ENCODE data around the gene COL6A5.
A peak's percentile ranks its signal among the peaks of the same experiment; 100 is the strongest.

COL6A5 gene

GRCh38 chr3:130517602-130518001 lies 172.1 kb downstream of the COL6A5 start:
- no peaks in the 10 kb centered on the region for H3K36me3 ChIP-seq (ENCODE audit: insufficient read depth, low read length)
- H3K9ac ChIP-seq (ENCODE audit: low read depth, low read length): no peak overlapping the region
- H3K4me1 ChIP-seq (ENCODE audit: insufficient read depth, low read length): peaks cover 7% of the 10 kb centered on the region; the same call in 1 of the 2 replicates
- 66% methylated on average over 10 of the region's 11 CpGs for WGBS
- H3K27me3 ChIP-seq (ENCODE audit: insufficient read depth, low read length): peaks cover 47% of the 10 kb centered on the region
- H3K9me3 ChIP-seq (ENCODE audit: insufficient read depth, low read depth, low read length): no peaks in the 10 kb centered on the region
- no peak overlapping the region for H3K27ac ChIP-seq (ENCODE audit: low read depth, low read length)
- H3K4me3 ChIP-seq (ENCODE audit: low read length): peak overlapping the region; percentile 61

- Histone ChIP-seq H3K27me3 (ENCODE audit: insufficient read depth, low read length) (peaks cover 45% of the 10 kb centered on the region), H3K27ac (ENCODE audit: low read depth, low read length) (no peak overlapping the region), H3K9me3 (ENCODE audit: insufficient read depth, low read depth, low read length) (no peaks in the 10 kb centered on the region), H3K4me1 (ENCODE audit: insufficient read depth, low read length) (peaks cover 7% of the 10 kb centered on the region; the same call in 1 of the 2 replicates), H3K4me3 (ENCODE audit: low read length) (no peak overlapping the region), H3K9ac (ENCODE audit: low read depth, low read length) (no peak overlapping the region), H3K36me3 (ENCODE audit: insufficient read depth, low read length) (no peaks in the 10 kb centered on the region)
- WGBS: 85% methylated on average over 4 of the region's 4 CpGs
Measured at GRCh38 chr3:130519754-130520153, 174.3 kb downstream of the COL6A5 start.

- Histone ChIP-seq H3K9ac (ENCODE audit: low read depth, low read length) (no peak overlapping the region), H3K27me3 (ENCODE audit: insufficient read depth, low read length) (peaks cover 18% of the 10 kb centered on the region), H3K36me3 (ENCODE audit: insufficient read depth, low read length) (no peaks in the 10 kb centered on the region), H3K27ac (ENCODE audit: low read depth, low read length) (no peak overlapping the region), H3K4me1 (ENCODE audit: insufficient read depth, low read length) (peaks cover 5% of the 10 kb centered on the region; the same call in 1 of the 2 replicates), H3K4me3 (ENCODE audit: low read length) (no peak overlapping the region), H3K9me3 (ENCODE audit: insufficient read depth, low read depth, low read length) (no peaks in the 10 kb centered on the region)
- WGBS: 94% methylated on average over 2 of the region's 2 CpGs
Measured at GRCh38 chr3:130522399-130522798, 176.9 kb downstream of the COL6A5 start.

GRCh38 chr3:130527426-130527825 lies 182.0 kb downstream of the COL6A5 start:
- WGBS: 91% methylated on average over 1 of the region's 1 CpG
- Histone ChIP-seq H3K4me3 (ENCODE audit: low read length) (no peak overlapping the region), H3K27ac (ENCODE audit: low read depth, low read length) (no peak overlapping the region), H3K36me3 (ENCODE audit: insufficient read depth, low read length) (no peaks in the 10 kb centered on the region), H3K27me3 (ENCODE audit: insufficient read depth, low read length) (no peaks in the 10 kb centered on the region; the same call in 1 of the 2 replicates), H3K4me1 (ENCODE audit: insufficient read depth, low read length) (0 out of 2 replicates have a peak, but pooled peaks cover 5% of the 10 kb centered on the region), H3K9ac (ENCODE audit: low read depth, low read length) (no peak overlapping the region), H3K9me3 (ENCODE audit: insufficient read depth, low read depth, low read length) (no peaks in the 10 kb centered on the region)

- H3K9me3 ChIP-seq (ENCODE audit: insufficient read depth, low read depth, low read length): no peaks in the 10 kb centered on the region
- H3K4me3 ChIP-seq (ENCODE audit: low read length): no peak overlapping the region
- no peaks in the 10 kb centered on the region for H3K36me3 ChIP-seq (ENCODE audit: insufficient read depth, low read length)
- no peak overlapping the region for H3K27ac ChIP-seq (ENCODE audit: low read depth, low read length)
- 0 out of 2 replicates have a peak, but pooled peaks cover 5% of the 10 kb centered on the region for H3K4me1 ChIP-seq (ENCODE audit: insufficient read depth, low read length)
- 92% methylated on average over 1 of the region's 1 CpG for WGBS
- no peaks in the 10 kb centered on the region; the same call in 1 of the 2 replicates for H3K27me3 ChIP-seq (ENCODE audit: insufficient read depth, low read length)
- H3K9ac ChIP-seq (ENCODE audit: low read depth, low read length): no peak overlapping the region
Measured at GRCh38 chr3:130528120-130528519, 182.6 kb downstream of the COL6A5 start.

- no peaks in the 10 kb centered on the region for H3K36me3 ChIP-seq (ENCODE audit: insufficient read depth, low read length)
- H3K9ac ChIP-seq (ENCODE audit: low read depth, low read length): no peak overlapping the region
- 45% methylated on average over 5 of the region's 5 CpGs for WGBS
- 0 out of 2 replicates have a peak, but pooled peaks cover 5% of the 10 kb centered on the region for H3K4me1 ChIP-seq (ENCODE audit: insufficient read depth, low read length)
- H3K27ac ChIP-seq (ENCODE audit: low read depth, low read length): no peak overlapping the region
- H3K9me3 ChIP-seq (ENCODE audit: insufficient read depth, low read depth, low read length): no peaks in the 10 kb centered on the region
- no peaks in the 10 kb centered on the region for H3K27me3 ChIP-seq (ENCODE audit: insufficient read depth, low read length)
- no peak overlapping the region for H3K4me3 ChIP-seq (ENCODE audit: low read length)
Measured at GRCh38 chr3:130529486-130530215, 184.2 kb downstream of the COL6A5 start.

- Histone ChIP-seq H3K4me3 (ENCODE audit: low read length) (no peak overlapping the region), H3K9me3 (ENCODE audit: insufficient read depth, low read depth, low read length) (no peaks in the 10 kb centered on the region), H3K9ac (ENCODE audit: low read depth, low read length) (no peak overlapping the region), H3K27me3 (ENCODE audit: insufficient read depth, low read length) (no peaks in the 10 kb centered on the region; the same call in 1 of the 2 replicates), H3K4me1 (ENCODE audit: insufficient read depth, low read length) (0 out of 2 replicates have a peak, but pooled peaks cover 3% of the 10 kb centered on the region), H3K27ac (ENCODE audit: low read depth, low read length) (no peak overlapping the region), H3K36me3 (ENCODE audit: insufficient read depth, low read length) (no peaks in the 10 kb centered on the region)
- 72% methylated on average over 2 of the region's 2 CpGs for WGBS
Measured at GRCh38 chr3:130533247-130533646, 187.8 kb downstream of the COL6A5 start.

All from HUES64 (cell line).